ENCODE data around the gene FOXJ2. TPM values are rescaled to one million over a fixed set of nuclear protein-coding genes. Genes with fewer than 3 reads are reported as not detected.
"Not testable (repeated sequence)": the region's sequence is repeated elsewhere in the genome, so short reads cannot be mapped to it uniquely, and the experiment has no call there.

The FOXJ2 gene
- total and polyA plus RNA-seq, 7 experiments from 2014 or later = 11.2 to 30.2 (median 24.0) TPM

DNA sequence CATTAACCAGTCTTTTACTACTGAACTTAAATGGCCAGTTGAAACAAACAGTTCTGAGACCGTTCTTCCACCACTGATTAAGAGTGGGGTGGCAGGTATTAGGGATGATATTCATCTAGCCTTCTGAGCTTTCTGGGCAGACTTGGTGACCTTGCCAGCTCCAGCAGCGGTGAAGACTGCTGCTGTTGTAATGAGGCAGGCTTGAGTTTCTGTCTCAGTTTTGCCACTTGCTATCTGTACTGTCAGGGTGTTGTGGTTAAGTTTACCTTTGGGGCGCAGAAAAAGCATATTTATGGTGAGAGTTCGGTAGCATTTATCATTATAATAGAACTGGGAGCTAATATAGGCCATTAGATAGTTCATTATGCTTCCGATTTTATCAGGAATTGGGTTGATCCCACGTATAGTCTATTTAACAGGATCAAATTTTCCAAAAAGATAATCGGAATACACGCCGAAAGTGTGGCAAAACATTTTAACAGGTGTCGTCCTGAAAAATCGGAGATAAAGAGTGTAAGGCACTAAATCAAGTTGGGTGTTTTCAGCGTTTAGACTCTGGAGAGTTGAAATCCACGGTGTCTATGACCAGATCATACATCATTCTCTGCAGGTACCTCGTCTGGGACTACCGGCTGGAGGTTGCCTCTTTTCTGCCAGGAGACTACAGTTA, 48.9 kb downstream of the FOXJ2 start:
- Mint-ChIP-seq H3K4me3 (peak overlapping the region; percentile 86 to 99 (median 95)), H3K9me3 (peaks cover 0 to 1% (median 0%) of the 10 kb centered on the region in 11 donors), H3K36me3 (peaks cover 3 to 13% (median 4%) of the 10 kb centered on the region in 5 donors), H3K27ac (peak overlapping the region; percentile 92 to 100 (median 98)), H3K4me1 (peaks cover 34 to 92% (median 57%) of the 10 kb centered on the region in 7 donors), H3K27me3 (no peaks in the 10 kb centered on the region)
- Histone ChIP-seq H3K27ac (ENCODE audit: low read depth, low read length) (peak overlapping the region; percentile 94), H3K4me3 (ENCODE audit: low read length) (peak overlapping the region; percentile 91), H3K36me3 (ENCODE audit: control insufficient read depth in 2 of 3, insufficient read depth in 3 of 3, low read length in 3 of 3) (no peaks in the 10 kb centered on the region), H3K4me1 (ENCODE audit: control insufficient read depth in 2 of 2, insufficient read depth in 2 of 2, low read length in 2 of 2) (peaks cover 27 to 56% of the 10 kb centered on the region in 2 donors), H3K27me3 (ENCODE audit: control insufficient read depth in 2 of 2, insufficient read depth in 2 of 2, low read length in 2 of 2) (no peaks in the 10 kb centered on the region), H3K9me3 (ENCODE audit: control insufficient read depth in 2 of 3, low read length in 3 of 3) (no peaks in the 10 kb centered on the region)
- CTCF ChIA-PET = interaction anchor here (0.6 to 7.8 kb wide), 2 partner anchors 36 to 940 kb away, joined by 5 to 158 read pairs; no protein-coding TSS in a partner anchor
- POLR2A ChIA-PET = interaction anchor here (0.6 to 10.0 kb wide), 9 partner anchors 15 to 1229 kb away, joined by 3 to 178 read pairs (median 5); partner anchors contain the start of genes C3AR1, FOXJ2 and USP5
- no peak for ATAC-seq
- DNase-seq = peak in 7 of 9 donors; percentile 14 to 43 (median 31)
- intact Hi-C loops (cut with micrococcal nuclease) = loop anchor here (2.0 to 10.0 kb wide), 3 partner anchors 147 to 1397 kb away; partner anchors contain the start of genes PEX5 (in 1 of the 2) and ZNF384 (in 1 of the 2)

- Histone ChIP-seq H3K36me3 (ENCODE audit: control insufficient read depth in 2 of 3, insufficient read depth in 3 of 3, low read length in 3 of 3) (no peaks in the 10 kb centered on the region), H3K4me3 (ENCODE audit: low read length) (peak overlapping the region; percentile 91), H3K9me3 (ENCODE audit: control insufficient read depth in 2 of 3, low read length in 3 of 3) (no peaks in the 10 kb centered on the region), H3K4me1 (ENCODE audit: control insufficient read depth in 2 of 2, insufficient read depth in 2 of 2, low read length in 2 of 2) (peaks cover 32 to 57% of the 10 kb centered on the region in 2 donors), H3K27ac (ENCODE audit: low read depth, low read length) (peak overlapping the region; percentile 94), H3K27me3 (ENCODE audit: control insufficient read depth in 2 of 2, insufficient read depth in 2 of 2, low read length in 2 of 2) (no peaks in the 10 kb centered on the region)
- POLR2A ChIA-PET = interaction anchor here (0.7 to 10.0 kb wide), 5 partner anchors 18 to 161 kb away, joined by 3 to 178 read pairs (median 3); partner anchors contain the start of gene FOXJ2
- DNase-seq = no peak
- peaks cover 0 to 1% (median 0%) of the 10 kb centered on the region in 11 donors for H3K9me3 Mint-ChIP-seq
- H3K4me3 Mint-ChIP-seq = peak overlapping the region; percentile 86 to 99 (median 95)
- H3K36me3 Mint-ChIP-seq = peaks cover 3 to 16% (median 4%) of the 10 kb centered on the region in 5 donors
- peak overlapping the region; percentile 92 to 100 (median 98) for H3K27ac Mint-ChIP-seq
- H3K27me3 Mint-ChIP-seq = no peaks in the 10 kb centered on the region
- no peak for ATAC-seq
- CTCF ChIA-PET = no interaction called here
- intact Hi-C loops (cut with micrococcal nuclease) = loop anchor here (1.0 to 10.0 kb wide), 12 partner anchors 16 to 1398 kb away; partner anchors contain the start of genes C3AR1 (in 2 of the 2), FOXJ2 (in 2 of the 2), PEX5 (in 2 of the 2) and ZNF384 (in 1 of the 2)
- H3K4me1 Mint-ChIP-seq = peaks cover 36 to 94% (median 68%) of the 10 kb centered on the region in 7 donors
Observed at GRCh38 chr12:8082808-8083100, 50.2 kb downstream of the FOXJ2 start.

DNA sequence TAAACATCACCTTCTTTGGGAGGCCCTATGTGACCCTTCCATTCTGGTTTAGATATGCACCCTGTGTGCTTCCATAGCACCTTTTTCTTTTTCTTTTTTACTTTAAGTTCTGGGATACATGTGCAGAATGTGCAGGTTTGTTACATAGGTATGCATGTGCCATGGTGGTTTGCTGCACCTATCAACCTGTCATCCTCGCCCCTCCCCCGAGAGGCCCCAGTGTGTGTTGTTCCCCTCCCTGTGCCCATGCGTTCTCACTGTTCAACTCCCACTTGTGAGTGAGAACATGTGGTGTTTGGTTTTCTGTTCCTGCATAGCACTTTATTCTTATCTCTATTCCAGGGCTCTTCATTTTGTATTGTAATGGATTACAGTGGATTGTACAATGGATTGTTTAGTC, 51.8 kb downstream of the FOXJ2 start:
- not testable (repeated sequence) for DNase-seq; H3K9me3 ChIP-seq (ENCODE audit: control insufficient read depth in 2 of 3, low read length in 3 of 3); H3K4me3 ChIP-seq (ENCODE audit: low read length); ATAC-seq; H3K9me3 Mint-ChIP-seq; H3K36me3 ChIP-seq (ENCODE audit: control insufficient read depth in 2 of 3, insufficient read depth in 3 of 3, low read length in 3 of 3); H3K27me3 Mint-ChIP-seq; H3K27me3 ChIP-seq (ENCODE audit: control insufficient read depth in 2 of 2, insufficient read depth in 2 of 2, low read length in 2 of 2)
- Histone ChIP-seq H3K27ac (ENCODE audit: low read depth, low read length) (peak overlapping the region; percentile 94), H3K4me1 (ENCODE audit: control insufficient read depth in 2 of 2, insufficient read depth in 2 of 2, low read length in 2 of 2) (peaks cover 46 to 60% of the 10 kb centered on the region in 2 donors)
- intact Hi-C loops (cut with micrococcal nuclease) = loop anchor here (5.0 to 10.0 kb wide), 2 partner anchors 897 to 1400 kb away; partner anchors contain the start of genes PEX5 (in 1 of the 2) and ZNF384 (in 1 of the 2)
- ChIA-PET CTCF (interaction anchor here (0.6 kb wide), 1 partner anchor 223 kb away, joined by 3 read pairs; no protein-coding TSS in a partner anchor), POLR2A (interaction anchor here (0.6 to 1.5 kb wide), 3 partner anchors 28 to 57 kb away, joined by 3 to 5 read pairs (median 4); no protein-coding TSS in a partner anchor)
- Mint-ChIP-seq H3K4me1 (peaks cover 47 to 93% (median 67%) of the 10 kb centered on the region in 7 donors), H3K4me3 (peak overlapping the region; percentile 70 to 99 (median 94)), H3K36me3 (peaks cover 3 to 21% (median 4%) of the 10 kb centered on the region in 5 donors), H3K27ac (peak overlapping the region; percentile 72 to 100 (median 93))

GRCh38 chr12:8087666-8088065, 55.1 kb downstream of the FOXJ2 start:
- H3K9me3 Mint-ChIP-seq = no peaks in the 10 kb centered on the region
- no peaks in the 10 kb centered on the region for H3K27me3 Mint-ChIP-seq
- DNase-seq = peak in 1 of 9 donors; percentile 12
- ChIA-PET POLR2A (interaction anchor here (1.0 to 2.9 kb wide), 3 partner anchors 10 to 152 kb away, joined by 3 to 14 read pairs (median 7); partner anchors contain the start of gene SLC2A3), CTCF (interaction anchor here (1.0 to 2.1 kb wide), 6 partner anchors 10 to 225 kb away, joined by 3 to 9 read pairs (median 3); no protein-coding TSS in a partner anchor)
- Histone ChIP-seq H3K4me3 (ENCODE audit: low read length) (no peak overlapping the region), H3K27ac (ENCODE audit: low read depth, low read length) (peak overlapping the region; percentile 70), H3K4me1 (ENCODE audit: control insufficient read depth in 2 of 2, insufficient read depth in 2 of 2, low read length in 2 of 2) (peaks cover 31 to 41% of the 10 kb centered on the region in 2 donors), H3K36me3 (ENCODE audit: control insufficient read depth in 2 of 3, insufficient read depth in 3 of 3, low read length in 3 of 3) (peaks cover 17 to 35% (median 20%) of the 10 kb centered on the region in 3 experiments), H3K9me3 (ENCODE audit: control insufficient read depth in 2 of 3, low read length in 3 of 3) (no peaks in the 10 kb centered on the region), H3K27me3 (ENCODE audit: control insufficient read depth in 2 of 2, insufficient read depth in 2 of 2, low read length in 2 of 2) (no peaks in the 10 kb centered on the region)
- H3K4me3 Mint-ChIP-seq = peak overlapping the region; percentile 10 to 87 (median 82)
- intact Hi-C loops (cut with micrococcal nuclease) = loop anchor here in 1 of 2 donors (10.0 kb wide), 1 partner anchor 1403 kb away; the partner anchor contains the start of gene ZNF384
- H3K27ac Mint-ChIP-seq = peak overlapping the region; percentile 84 to 97 (median 93)
- H3K4me1 Mint-ChIP-seq = peaks cover 42 to 73% (median 58%) of the 10 kb centered on the region in 7 donors
- peaks cover 7 to 42% (median 25%) of the 10 kb centered on the region in 5 donors for H3K36me3 Mint-ChIP-seq
- ATAC-seq = no peak

GRCh38 chr12:8088574-8088973, 56.1 kb downstream of the FOXJ2 start:
- ATAC-seq (peak; percentile 92), DNase-seq (peak in 7 of 9 donors; percentile 28 to 54 (median 43))
- no peaks in the 10 kb centered on the region for H3K9me3 ChIP-seq (ENCODE audit: control insufficient read depth in 2 of 3, low read length in 3 of 3)
- peak overlapping the region; percentile 70 for H3K27ac ChIP-seq (ENCODE audit: low read depth, low read length)
- peaks cover 35 to 68% (median 56%) of the 10 kb centered on the region in 7 donors for H3K4me1 Mint-ChIP-seq
- intact Hi-C loops (cut with micrococcal nuclease) = loop anchor here in 1 of 2 donors (10.0 kb wide), 1 partner anchor 1404 kb away; the partner anchor contains the start of gene ZNF384
- H3K27me3 ChIP-seq (ENCODE audit: control insufficient read depth in 2 of 2, insufficient read depth in 2 of 2, low read length in 2 of 2) = no peaks in the 10 kb centered on the region
- POLR2A ChIA-PET = interaction anchor here (0.5 to 2.9 kb wide), 8 partner anchors 9 to 279 kb away, joined by 3 to 14 read pairs (median 3); partner anchors contain the start of gene SLC2A3
- H3K4me1 ChIP-seq (ENCODE audit: control insufficient read depth in 2 of 2, insufficient read depth in 2 of 2, low read length in 2 of 2) = peaks cover 25 to 36% of the 10 kb centered on the region in 2 donors
- peak overlapping the region; percentile 71 to 87 (median 82) for H3K4me3 Mint-ChIP-seq
- no peaks in the 10 kb centered on the region for H3K9me3 Mint-ChIP-seq
- H3K27me3 Mint-ChIP-seq = no peaks in the 10 kb centered on the region
- CTCF ChIA-PET = interaction anchor here (0.7 to 2.1 kb wide), 7 partner anchors 10 to 226 kb away, joined by 3 to 9 read pairs (median 3); no protein-coding TSS in a partner anchor
- H3K36me3 Mint-ChIP-seq = peaks cover 11 to 48% (median 31%) of the 10 kb centered on the region in 5 donors
- H3K27ac Mint-ChIP-seq = peak overlapping the region; percentile 84 to 97 (median 93)
- peak overlapping the region; percentile 7 for H3K4me3 ChIP-seq (ENCODE audit: low read length)
- peaks cover 22 to 44% (median 27%) of the 10 kb centered on the region in 3 experiments for H3K36me3 ChIP-seq (ENCODE audit: control insufficient read depth in 2 of 3, insufficient read depth in 3 of 3, low read length in 3 of 3)

DNA sequence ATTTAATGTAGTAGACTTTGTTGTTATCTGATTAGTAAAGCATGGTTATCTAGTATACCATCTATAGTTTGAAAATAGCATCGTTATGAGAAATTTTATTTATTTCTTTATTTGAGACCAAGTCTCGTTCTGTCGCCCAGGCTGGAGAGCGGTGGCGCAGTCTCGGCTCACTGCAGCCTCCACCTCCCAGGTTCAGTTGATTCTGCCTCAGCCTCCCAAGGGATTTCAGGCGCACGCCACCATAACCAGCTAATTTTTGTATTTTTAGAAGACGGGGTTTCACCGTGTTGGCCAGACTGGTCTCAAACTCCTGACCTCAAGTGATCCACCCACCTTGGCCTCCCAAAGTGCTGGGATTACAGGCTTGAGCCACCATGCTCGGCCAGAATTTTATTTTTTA, 56.8 kb downstream of the FOXJ2 start:
- not testable (repeated sequence) for H3K27me3 ChIP-seq (ENCODE audit: control insufficient read depth in 2 of 2, insufficient read depth in 2 of 2, low read length in 2 of 2); H3K9me3 ChIP-seq (ENCODE audit: control insufficient read depth in 2 of 3, low read length in 3 of 3); ATAC-seq; H3K27me3 Mint-ChIP-seq; H3K9me3 Mint-ChIP-seq; H3K4me3 ChIP-seq (ENCODE audit: low read length); DNase-seq
- H3K27ac Mint-ChIP-seq = peak overlapping the region in 6 of 9 donors; percentile 84 to 97 (median 90)
- Histone ChIP-seq H3K27ac (ENCODE audit: low read depth, low read length) (peak overlapping the region; percentile 70), H3K36me3 (ENCODE audit: control insufficient read depth in 2 of 3, insufficient read depth in 3 of 3, low read length in 3 of 3) (peaks cover 23 to 46% (median 29%) of the 10 kb centered on the region in 3 experiments), H3K4me1 (ENCODE audit: control insufficient read depth in 2 of 2, insufficient read depth in 2 of 2, low read length in 2 of 2) (peaks cover 20 to 29% of the 10 kb centered on the region in 2 donors)
- CTCF ChIA-PET = interaction anchor here (1.8 to 2.1 kb wide), 2 partner anchors 11 to 20 kb away, joined by 9 read pairs; no protein-coding TSS in a partner anchor
- intact Hi-C loops (cut with micrococcal nuclease) = loop anchor here in 1 of 2 donors (10.0 kb wide), 1 partner anchor 1404 kb away; the partner anchor contains the start of gene ZNF384
- peak overlapping the region in 6 of 10 donors; percentile 71 to 85 (median 77) for H3K4me3 Mint-ChIP-seq
- H3K4me1 Mint-ChIP-seq = peaks cover 29 to 61% (median 50%) of the 10 kb centered on the region in 7 donors
- peaks cover 11 to 45% (median 31%) of the 10 kb centered on the region in 5 donors for H3K36me3 Mint-ChIP-seq
- POLR2A ChIA-PET = interaction anchor here (1.0 to 2.9 kb wide), 4 partner anchors 51 to 154 kb away, joined by 3 to 14 read pairs (median 6); partner anchors contain the start of gene SLC2A3

Measured in naive thymus-derived CD4-positive, alpha-beta T cell (primary cell).